ENCODE measurements around the gene TMEM158.

GRCh38 chr3:45183872-45184262 is 42.2 kb downstream of the TMEM158 start:
- TF ChIP-seq USF2 (IDR thresholded peaks at IDR 0.05; ENCODE audit: borderline replicate concordance, low read depth, low read length) = no peak
- TF ChIP-seq FOXM1 (IDR thresholded peaks at IDR 0.05; ENCODE audit: low read depth) = no peak
- TF ChIP-seq FOXJ3 (CRISPR knock-in tag; IDR thresholded peaks at IDR 0.05) = no peak
- no peak for TF ChIP-seq GABPA (IDR thresholded peaks at IDR 0.05; ENCODE audit: low read depth)
- TF ChIP-seq CTCF (IDR thresholded peaks at IDR 0.05) = no peak
- TF ChIP-seq REST (IDR thresholded peaks at IDR 0.05; ENCODE audit: low read depth, low read length) = no peak
- no peak for TF ChIP-seq ZBTB33 (IDR thresholded peaks at IDR 0.05; ENCODE audit: borderline replicate concordance, low read depth)
- no peak for TF ChIP-seq EP300 (IDR thresholded peaks at IDR 0.05; ENCODE audit: borderline replicate concordance in 1 of 2, low read depth in 1 of 2, low read length in 1 of 2)
- TF ChIP-seq TCF12 (IDR thresholded peaks at IDR 0.05) = no peak
- TF ChIP-seq SMC3 (IDR thresholded peaks at IDR 0.05; ENCODE audit: low read depth, low read length) = no peak
- TF ChIP-seq RXRA (IDR thresholded peaks at IDR 0.05; ENCODE audit: borderline replicate concordance, low read depth) = no peak
- TF ChIP-seq POLR2AphosphoS5 (IDR thresholded peaks at IDR 0.05; ENCODE audit: low read depth, low read length) = no peak
- no peak for TF ChIP-seq PBX3 (IDR thresholded peaks at IDR 0.05)

Data from SK-N-SH (cell line).